LNCaP clone FGC (cell line): Measurements from ENCODE around the gene ZNF219.
A peak's percentile ranks its signal among the peaks of the same experiment; 100 is the strongest.

ENCODE experiments used
- DNase-seq: peaks from one replicate; pipeline ENCODE4 v3.0.0-alpha.2; 2011; ENCODE audit warnings: low read depth
- H3K4me3 ChIP-seq: 2 replicates; pipeline ENCODE4 v1.5.1; 2011; ENCODE audit warnings: mild to moderate bottlenecking, low read depth, low read length, control low read depth
- TF ChIP-seq, protein P1 (sequence below): IDR thresholded peaks from 2 replicates; pipeline ENCODE4 v1.5.1; 2012; ENCODE audit warnings: mild to moderate bottlenecking; ENCODE audit not compliant: control insufficient read depth, insufficient read depth; ENCODE audit errors: extremely low read depth

ZNF219 gene

DNA sequence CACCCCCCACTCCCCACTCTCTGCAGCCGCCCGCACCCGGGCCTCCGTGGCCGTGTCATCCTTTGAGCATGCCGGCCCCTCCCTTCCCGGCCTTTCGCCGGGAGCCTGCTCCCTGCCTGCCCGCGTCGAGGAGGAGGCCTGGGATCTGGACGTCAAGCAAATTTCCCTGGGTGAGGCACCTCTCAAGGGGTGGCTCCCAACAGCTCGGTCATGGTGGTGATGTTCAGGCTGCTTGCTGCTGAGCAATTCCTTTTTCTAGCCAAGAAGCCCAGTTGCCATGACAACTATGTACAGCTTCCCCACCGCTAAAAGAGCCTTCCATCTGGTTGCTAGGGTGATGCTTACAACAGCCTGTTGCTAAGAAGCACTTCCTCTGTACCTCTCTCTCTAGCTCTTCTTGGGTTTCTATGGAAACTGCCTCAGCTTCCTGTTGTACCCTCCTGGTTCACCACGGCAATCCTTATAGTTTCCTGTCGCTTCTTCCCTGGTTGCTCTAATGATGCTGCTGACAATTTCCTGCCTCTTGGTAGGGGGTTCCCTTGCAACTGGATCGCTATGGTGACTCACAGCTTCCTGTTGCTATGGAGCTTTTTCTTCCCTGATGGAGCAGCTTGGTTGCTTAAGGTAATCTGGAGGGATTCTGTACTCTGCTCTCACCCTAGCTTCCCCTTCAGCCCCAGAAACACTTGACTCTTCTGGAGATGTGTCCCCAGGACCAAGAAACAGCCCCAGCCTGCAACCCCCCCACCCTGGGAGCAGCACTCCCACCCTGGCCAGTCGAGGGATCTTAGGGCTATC is 11.0 kb downstream of the ZNF219 start:
- DNase-seq: no peak
- no peak overlapping the region for H3K4me3 ChIP-seq
- TF ChIP-seq, protein P1, sequence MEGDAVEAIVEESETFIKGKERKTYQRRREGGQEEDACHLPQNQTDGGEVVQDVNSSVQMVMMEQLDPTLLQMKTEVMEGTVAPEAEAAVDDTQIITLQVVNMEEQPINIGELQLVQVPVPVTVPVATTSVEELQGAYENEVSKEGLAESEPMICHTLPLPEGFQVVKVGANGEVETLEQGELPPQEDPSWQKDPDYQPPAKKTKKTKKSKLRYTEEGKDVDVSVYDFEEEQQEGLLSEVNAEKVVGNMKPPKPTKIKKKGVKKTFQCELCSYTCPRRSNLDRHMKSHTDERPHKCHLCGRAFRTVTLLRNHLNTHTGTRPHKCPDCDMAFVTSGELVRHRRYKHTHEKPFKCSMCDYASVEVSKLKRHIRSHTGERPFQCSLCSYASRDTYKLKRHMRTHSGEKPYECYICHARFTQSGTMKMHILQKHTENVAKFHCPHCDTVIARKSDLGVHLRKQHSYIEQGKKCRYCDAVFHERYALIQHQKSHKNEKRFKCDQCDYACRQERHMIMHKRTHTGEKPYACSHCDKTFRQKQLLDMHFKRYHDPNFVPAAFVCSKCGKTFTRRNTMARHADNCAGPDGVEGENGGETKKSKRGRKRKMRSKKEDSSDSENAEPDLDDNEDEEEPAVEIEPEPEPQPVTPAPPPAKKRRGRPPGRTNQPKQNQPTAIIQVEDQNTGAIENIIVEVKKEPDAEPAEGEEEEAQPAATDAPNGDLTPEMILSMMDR: no peak

DNA sequence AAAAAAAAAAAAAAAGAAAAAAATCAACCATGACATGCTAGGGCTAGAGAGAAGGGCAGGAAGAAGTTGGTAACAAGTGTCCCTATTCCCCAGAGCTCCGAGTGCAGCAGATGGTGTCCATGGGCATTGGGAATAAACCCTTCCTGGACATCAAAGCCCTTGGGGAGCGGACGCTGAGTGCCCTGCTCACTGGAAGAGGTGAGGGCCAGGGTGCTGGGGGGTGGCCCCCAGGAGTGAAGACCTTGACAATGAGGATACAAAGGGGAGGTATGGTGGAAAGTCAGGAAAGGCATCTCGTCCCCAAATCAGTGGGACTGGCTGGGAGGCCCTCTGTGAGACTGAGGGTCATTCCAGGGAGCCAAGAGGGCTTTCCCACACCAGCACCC is 11.6 kb downstream of the ZNF219 start:
- no peak for DNase-seq
- H3K4me3 ChIP-seq: no peak overlapping the region
- TF ChIP-seq, protein P1: no peak

DNA sequence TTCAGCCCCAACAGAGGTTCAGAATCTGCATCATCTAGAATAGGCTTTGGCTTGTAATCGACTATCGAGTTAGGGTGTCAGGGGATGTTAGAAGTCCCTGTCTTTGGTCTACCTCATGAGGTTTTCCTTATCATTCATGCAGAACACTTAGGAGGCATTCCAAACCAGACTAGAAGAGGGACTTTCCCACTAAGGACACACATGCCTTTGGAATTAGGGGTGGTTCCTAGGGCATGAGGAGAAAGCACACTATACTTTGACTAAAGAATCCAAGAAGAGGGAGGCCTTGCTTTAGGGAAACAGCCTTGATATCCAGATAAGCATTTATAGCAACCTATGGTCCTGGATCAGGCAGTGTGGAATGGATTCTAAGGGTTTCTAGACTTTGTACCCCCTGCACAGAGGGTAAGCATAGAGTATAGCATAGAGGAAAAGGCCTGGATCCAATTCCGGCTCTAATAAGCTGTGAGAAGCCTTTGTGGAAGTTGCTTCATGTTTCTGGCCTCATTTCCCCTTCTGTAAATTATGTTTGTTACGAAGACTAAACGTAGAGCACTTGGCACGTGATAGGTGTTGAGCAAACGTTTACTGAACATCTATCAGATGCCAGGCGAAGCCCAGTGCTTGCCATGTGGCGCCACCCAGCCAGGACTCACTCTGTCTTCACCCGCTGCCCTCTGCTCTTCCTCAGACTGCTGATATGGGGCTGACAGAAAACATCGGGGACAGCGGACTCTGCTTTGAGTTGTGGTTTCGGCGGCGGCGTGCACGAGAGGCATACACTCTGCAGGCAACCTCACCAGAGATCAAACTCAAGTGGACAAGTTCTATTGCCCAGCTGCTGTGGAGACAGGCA is 13.2 kb downstream of the ZNF219 start:
- DNase-seq: peak; percentile 69
- no peak overlapping the region for H3K4me3 ChIP-seq
- TF ChIP-seq, protein P1: no peak

DNA sequence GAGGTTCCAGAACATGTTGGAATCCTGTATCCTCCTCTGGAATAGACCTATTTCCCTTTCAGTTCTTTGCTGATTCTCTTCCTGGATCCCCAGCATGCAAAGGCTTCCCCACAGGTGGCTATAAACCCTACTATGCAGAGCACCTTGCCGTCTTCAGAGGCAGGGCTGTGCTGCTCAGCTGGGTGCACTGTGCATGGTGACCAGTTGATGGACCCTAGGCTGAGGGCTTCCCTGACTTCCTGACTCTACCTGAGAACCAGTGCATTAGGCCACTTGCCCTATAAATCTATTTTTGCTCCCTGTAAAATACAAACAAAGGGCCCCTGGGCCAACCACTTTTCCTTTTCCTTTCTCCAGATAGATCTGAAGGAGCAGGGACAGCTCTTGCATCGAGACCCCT is 14.1 kb downstream of the ZNF219 start:
- no peak overlapping the region for H3K4me3 ChIP-seq
- TF ChIP-seq, protein P1: no peak
- DNase-seq: no peak

DNA sequence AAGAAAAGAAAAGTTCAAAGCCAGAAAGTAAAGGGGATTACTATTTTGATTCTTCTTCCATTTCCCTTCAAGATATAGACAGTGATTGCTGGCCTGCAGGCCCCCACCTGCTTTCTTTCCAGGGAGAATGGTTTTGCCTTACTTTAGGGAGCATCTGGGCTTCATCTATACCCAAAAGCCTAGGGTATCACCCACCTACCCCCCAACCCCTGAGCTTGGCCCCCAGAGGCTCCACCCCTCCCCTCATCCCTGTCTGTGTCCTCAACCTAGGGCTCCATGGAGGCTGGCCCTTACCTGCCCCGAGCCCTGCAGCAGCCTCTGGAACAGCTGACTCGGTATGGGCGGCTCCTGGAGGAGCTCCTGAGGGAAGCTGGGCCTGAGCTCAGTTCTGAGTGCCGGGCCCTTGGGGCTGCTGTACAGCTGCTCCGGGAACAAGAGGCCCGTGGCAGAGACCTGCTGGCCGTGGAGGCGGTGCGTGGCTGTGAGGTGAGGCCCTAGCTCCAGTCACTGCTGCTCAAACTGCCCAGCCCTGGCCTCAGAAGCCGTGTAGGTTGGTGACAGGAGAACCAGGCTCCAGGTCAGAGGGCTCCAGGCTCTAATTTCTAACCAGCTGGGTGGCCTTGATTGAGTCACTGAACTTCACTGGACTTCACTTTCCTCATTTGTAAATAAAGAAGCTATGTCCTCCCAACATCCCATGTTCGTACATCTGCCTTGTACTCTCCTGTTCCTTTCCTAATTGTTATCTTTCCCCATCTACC is 14.7 kb downstream of the ZNF219 start:
- DNase-seq: no peak
- H3K4me3 ChIP-seq: no peak overlapping the region
- TF ChIP-seq, protein P1: no peak

DNA sequence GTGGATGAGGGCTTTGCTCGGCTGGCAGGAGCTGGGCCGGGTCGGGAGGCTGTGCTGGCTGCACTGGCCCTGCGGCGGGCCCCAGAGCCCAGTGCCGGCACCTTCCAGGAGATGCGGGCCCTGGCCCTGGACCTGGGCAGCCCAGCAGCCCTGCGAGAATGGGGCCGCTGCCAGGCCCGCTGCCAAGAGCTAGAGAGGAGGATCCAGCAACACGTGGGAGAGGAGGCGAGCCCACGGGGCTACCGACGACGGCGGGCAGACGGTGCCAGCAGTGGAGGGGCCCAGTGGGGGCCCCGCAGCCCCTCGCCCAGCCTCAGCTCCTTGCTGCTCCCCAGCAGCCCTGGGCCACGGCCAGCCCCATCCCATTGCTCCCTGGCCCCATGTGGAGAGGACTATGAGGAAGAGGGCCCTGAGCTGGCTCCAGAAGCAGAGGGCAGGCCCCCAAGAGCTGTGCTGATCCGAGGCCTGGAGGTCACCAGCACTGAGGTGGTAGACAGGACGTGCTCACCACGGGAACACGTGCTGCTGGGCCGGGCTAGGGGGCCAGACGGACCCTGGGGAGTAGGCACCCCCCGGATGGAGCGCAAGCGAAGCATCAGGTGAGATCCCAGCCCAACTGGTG is 16.8 kb downstream of the ZNF219 start:
- no peak overlapping the region for H3K4me3 ChIP-seq
- no peak for DNase-seq
- TF ChIP-seq, protein P1: no peak
